T-helper 1 cell treated with Interleukin-12 subunit alpha and Interleukin-12 subunit beta and Interleukin-4 antibody, amounts not matched to agents 30 μg/mL and 1 μg/mL, for 36 hours (primary cell): ENCODE measurements around the gene ZBED1.

Experiments
- H3K27ac Mint-ChIP-seq: one replicate; pipeline ENCODE4 v1.8.0; 2021; ENCODE audit warnings: mild to moderate bottlenecking, mixed read lengths
- H3K27me3 Mint-ChIP-seq: one replicate; pipeline ENCODE4 v1.8.0; 2021; ENCODE audit warnings: low read depth, mixed read lengths
- H3K36me3 Mint-ChIP-seq: one replicate; pipeline ENCODE4 v1.8.0; 2021; ENCODE audit warnings: low read depth, mixed read lengths
- H3K4me1 Mint-ChIP-seq: one replicate; pipeline ENCODE4 v1.8.0; 2021; ENCODE audit warnings: low read depth, mixed read lengths
- H3K4me3 Mint-ChIP-seq: one replicate; pipeline ENCODE4 v1.8.0; 2021; ENCODE audit warnings: mild to moderate bottlenecking, moderate library complexity, mixed read lengths
- H3K9me3 Mint-ChIP-seq: one replicate; pipeline ENCODE4 v1.8.0; 2021; ENCODE audit warnings: mixed read lengths

The ZBED1 gene

DNA sequence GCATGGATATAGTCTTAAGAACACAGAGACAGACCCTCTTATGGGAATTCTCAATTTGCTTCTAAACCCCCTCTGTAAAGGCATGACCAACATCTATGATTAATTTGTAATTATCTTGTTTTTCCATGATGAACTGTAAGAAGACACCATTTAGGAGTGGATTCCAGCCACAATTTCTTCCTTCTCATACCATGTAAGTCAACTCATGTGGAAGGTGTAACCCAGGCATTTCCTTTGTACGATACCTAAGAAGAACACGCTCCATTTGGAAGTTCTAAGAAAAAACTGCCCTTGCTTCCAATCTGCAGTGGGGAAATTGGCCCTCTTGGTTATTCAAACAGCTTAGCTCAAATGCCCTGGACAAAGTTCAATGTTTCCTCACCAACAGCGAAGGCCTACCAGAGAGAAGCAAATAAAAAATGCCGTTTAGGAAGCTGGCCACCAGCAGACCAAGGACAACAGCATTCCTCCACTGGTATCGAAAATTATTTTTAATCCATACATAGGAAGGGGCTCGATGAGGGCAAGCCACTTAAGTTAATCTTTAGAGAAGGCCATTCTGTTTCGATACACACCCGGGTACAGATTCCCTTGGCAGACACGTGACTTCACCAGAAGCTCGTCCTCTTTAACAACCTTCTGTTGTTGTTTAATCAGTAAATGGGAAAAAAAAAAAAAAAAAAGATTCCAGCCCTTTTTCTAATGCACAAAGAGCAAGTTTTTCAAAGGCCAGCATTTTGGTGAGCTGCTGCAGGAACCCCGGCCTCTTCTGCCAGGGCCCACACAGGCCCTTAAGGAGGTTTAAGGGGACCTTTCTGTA lies 2.6 kb downstream of the ZBED1 start:
- Mint-ChIP-seq H3K36me3 (peaks cover 6% of the 10 kb centered on the region), H3K27ac (peak overlapping the region; percentile 80), H3K9me3 (no peaks in the 10 kb centered on the region), H3K4me3 (no peak overlapping the region), H3K4me1 (peaks cover 27% of the 10 kb centered on the region), H3K27me3 (no peaks in the 10 kb centered on the region)

GRCh38 chrX:2495595-2495994 lies 5.2 kb downstream of the ZBED1 start:
- H3K9me3 Mint-ChIP-seq = no peaks in the 10 kb centered on the region
- H3K27ac Mint-ChIP-seq = no peak overlapping the region
- peaks cover 27% of the 10 kb centered on the region for H3K4me1 Mint-ChIP-seq
- H3K36me3 Mint-ChIP-seq = peaks cover 7% of the 10 kb centered on the region
- H3K4me3 Mint-ChIP-seq = no peak overlapping the region
- H3K27me3 Mint-ChIP-seq = no peaks in the 10 kb centered on the region

DNA sequence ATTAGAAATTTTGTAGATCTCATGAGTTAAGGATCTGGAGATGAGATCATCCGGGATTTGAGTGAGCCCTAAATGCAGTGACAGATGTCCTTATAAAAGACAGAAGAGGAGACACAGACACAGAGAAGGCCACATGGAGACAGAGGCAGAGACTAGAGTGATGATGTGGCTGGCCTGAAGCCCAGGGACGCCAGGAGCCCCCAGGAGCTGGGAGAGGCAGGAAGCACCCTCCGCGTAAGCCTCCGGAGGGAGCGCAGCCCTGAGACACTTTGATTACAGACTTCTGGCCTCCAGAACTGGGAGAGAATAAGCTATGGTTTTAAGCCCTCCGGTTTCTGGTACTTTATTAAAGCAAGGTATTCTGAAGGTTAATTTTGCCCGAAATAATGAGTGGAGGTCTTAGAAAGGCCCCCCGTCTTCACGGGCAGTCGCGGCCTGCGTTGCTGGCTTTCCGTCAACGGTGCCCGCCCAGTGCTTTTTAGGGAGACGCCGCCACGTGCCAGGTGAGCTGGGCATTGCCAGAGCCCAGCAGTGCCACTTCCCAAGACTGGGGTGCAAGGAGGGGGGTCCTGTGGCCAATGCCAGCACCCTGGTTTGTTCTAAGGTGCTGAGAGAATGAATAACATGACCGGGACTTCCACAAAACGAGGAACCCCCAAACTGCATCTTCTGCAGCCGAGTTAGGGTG lies 8.1 kb downstream of the ZBED1 start:
- Mint-ChIP-seq H3K36me3 (peaks cover 12% of the 10 kb centered on the region), H3K27ac (no peak overlapping the region), H3K27me3 (no peaks in the 10 kb centered on the region), H3K9me3 (no peaks in the 10 kb centered on the region), H3K4me3 (no peak overlapping the region), H3K4me1 (peaks cover 9% of the 10 kb centered on the region)

GRCh38 chrX:2490634-2491033 lies 10.1 kb downstream of the ZBED1 start:
- Mint-ChIP-seq H3K27ac (no peak overlapping the region), H3K4me1 (peaks cover 1% of the 10 kb centered on the region), H3K4me3 (no peak overlapping the region), H3K36me3 (peaks cover 18% of the 10 kb centered on the region), H3K27me3 (no peaks in the 10 kb centered on the region), H3K9me3 (no peaks in the 10 kb centered on the region)

DNA sequence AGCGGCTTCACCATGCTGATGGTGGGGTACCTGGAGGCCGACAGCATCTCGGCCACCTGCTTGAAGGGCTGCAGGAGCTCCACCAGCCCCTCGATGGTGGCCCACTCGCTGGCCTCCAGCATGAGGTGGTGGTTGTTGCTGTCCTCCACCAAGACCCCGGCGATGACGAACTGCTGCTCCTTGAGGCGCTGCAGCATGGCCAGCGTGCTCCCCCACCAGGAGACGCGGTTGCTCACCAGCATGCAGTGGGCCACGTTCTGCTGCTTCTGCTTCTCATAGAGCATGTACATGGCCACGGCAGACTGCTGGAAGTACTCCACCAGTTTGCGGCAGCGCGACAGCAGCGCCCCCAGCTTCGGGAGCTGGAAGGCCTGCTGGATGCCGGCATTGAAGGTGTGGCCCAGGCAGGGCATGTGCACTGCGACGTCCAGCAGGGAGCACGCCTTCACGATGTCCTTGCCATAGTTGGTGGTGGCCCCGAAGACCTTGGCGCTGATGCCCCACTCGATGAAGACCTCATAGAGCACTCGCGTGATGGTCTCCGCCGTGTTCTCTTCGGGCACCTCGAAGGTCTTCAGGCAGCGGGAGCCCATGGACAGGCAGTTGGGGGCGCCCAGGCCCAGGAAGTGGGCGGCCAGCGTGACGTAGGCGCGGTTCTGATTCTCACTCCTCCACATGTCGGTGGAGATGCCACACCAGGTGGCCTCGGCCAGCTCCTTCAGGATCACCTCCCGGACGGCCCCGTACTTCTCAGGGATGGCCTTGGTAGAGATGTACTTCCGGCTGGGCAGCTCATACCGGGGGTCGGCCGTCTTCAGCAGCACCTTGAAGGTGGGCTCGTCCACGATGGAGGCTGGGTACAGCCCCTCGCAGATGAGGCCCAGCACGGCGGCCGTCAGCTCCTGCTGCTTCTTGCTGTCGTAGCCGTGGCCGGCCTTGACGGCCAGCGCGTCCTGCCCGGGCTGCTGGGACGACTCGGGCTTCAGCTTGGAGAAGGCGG lies 11.0 kb downstream of the ZBED1 start:
- Mint-ChIP-seq H3K4me1 (no peaks in the 10 kb centered on the region), H3K36me3 (peaks cover 18% of the 10 kb centered on the region), H3K4me3 (no peak overlapping the region), H3K27me3 (no peaks in the 10 kb centered on the region), H3K27ac (no peak overlapping the region), H3K9me3 (no peaks in the 10 kb centered on the region)

GRCh38 chrX:2488621-2489285 lies 12.0 kb downstream of the ZBED1 start:
- peaks cover 18% of the 10 kb centered on the region for H3K36me3 Mint-ChIP-seq
- H3K4me3 Mint-ChIP-seq = no peak overlapping the region
- no peaks in the 10 kb centered on the region for H3K9me3 Mint-ChIP-seq
- H3K27me3 Mint-ChIP-seq = no peaks in the 10 kb centered on the region
- H3K4me1 Mint-ChIP-seq = no peaks in the 10 kb centered on the region
- no peak overlapping the region for H3K27ac Mint-ChIP-seq

DNA sequence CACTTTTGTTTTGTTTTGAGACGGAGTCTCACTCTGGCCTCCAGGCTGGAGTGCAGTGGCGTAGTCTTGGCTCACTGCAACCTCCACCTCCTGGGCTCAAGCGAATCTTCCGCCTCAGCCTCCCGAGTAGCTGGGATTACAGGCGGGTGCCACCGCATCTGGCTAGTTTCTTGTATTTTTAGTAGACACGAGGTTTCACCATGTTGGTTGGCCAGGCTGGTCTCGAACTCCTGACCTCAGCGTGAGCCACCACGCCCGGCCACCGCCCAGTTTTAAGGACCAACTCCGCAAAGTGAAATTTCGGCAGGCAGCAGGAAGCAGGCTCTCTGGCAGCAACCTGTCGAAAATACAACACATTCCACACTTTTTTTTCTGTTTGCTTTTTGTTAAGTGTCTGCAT lies 13.4 kb downstream of the ZBED1 start:
- H3K27me3 Mint-ChIP-seq = no peaks in the 10 kb centered on the region
- no peaks in the 10 kb centered on the region for H3K9me3 Mint-ChIP-seq
- H3K4me1 Mint-ChIP-seq = no peaks in the 10 kb centered on the region
- peaks cover 18% of the 10 kb centered on the region for H3K36me3 Mint-ChIP-seq
- no peak overlapping the region for H3K27ac Mint-ChIP-seq
- no peak overlapping the region for H3K4me3 Mint-ChIP-seq

GRCh38 chrX:2486476-2487133 lies 14.2 kb downstream of the ZBED1 start:
- Mint-ChIP-seq H3K27me3 (no peaks in the 10 kb centered on the region), H3K27ac (no peak overlapping the region), H3K36me3 (peaks cover 18% of the 10 kb centered on the region), H3K4me1 (no peaks in the 10 kb centered on the region), H3K9me3 (no peaks in the 10 kb centered on the region), H3K4me3 (no peak overlapping the region)

GRCh38 chrX:2485789-2486345 lies 14.9 kb downstream of the ZBED1 start:
- H3K9me3 Mint-ChIP-seq = no peaks in the 10 kb centered on the region
- H3K4me1 Mint-ChIP-seq = no peaks in the 10 kb centered on the region
- no peak overlapping the region for H3K27ac Mint-ChIP-seq
- H3K4me3 Mint-ChIP-seq = no peak overlapping the region
- no peaks in the 10 kb centered on the region for H3K27me3 Mint-ChIP-seq
- H3K36me3 Mint-ChIP-seq = peaks cover 20% of the 10 kb centered on the region

DNA sequence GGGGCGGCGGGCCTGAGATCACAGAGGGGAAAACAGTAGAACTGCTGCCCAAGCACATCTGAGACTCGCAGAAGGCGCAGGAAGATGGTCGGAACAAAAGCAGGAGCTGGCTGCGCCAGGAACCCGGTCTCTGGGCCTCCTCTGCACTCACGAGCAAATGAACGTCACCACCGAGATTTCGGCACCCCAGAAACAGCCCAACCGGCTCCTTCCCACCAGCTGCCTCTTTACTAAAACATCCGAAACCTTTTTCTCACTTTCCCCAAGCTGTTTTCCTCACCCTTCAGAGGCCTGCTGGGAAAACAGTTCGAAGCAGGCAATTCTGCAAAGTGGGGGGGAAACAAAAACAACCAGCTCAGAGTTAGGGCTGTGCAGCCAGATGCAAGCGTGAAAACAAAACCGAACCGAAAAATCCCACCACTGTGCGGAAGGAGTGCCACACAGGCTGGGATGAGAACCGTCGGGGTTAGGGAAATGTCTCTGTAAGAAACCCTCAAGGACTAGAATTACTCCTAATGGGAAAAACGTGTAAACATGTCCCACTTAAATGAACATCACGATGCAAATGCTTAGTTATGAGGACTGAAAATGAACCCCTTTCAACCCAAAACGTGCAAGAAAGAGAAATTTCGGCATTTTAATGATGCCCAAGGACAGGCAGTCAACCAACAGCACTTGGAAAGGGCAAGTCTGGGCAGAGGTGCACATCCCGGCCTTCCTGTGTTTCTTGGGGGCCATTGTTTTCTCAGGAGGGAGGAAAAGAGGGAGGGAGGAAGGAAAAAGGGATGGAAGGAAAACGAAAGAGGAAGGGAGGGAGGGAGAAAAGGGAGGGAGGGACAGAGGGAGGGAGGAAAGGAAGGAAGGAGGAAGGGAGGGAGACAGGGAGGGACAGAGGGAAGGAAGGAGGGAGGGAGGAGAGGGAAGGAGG lies 15.8 kb downstream of the ZBED1 start:
- Mint-ChIP-seq H3K4me1 (no peaks in the 10 kb centered on the region), H3K27ac (no peak overlapping the region), H3K4me3 (no peak overlapping the region), H3K9me3 (peaks cover 4% of the 10 kb centered on the region), H3K27me3 (no peaks in the 10 kb centered on the region), H3K36me3 (peaks cover 17% of the 10 kb centered on the region)

DNA sequence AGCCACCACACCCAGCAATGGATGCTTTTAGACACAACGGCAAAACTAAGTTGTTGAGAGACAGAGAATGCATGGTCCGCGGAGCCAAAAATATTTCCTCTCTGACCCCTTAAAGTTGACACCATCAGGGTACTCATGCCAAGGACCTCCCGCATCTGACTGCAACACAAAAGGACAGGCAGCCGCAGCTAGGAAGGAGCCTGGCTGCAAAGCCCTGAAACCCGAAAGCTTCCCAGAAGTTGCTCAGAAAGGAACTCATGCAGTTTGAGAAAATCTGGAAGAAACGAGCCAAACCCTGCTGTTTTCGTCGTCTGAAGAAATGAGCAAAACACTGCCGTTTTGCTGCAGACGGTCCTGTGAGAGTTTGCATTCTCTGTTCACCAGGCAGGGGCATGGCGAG lies 16.5 kb downstream of the ZBED1 start:
- peaks cover 8% of the 10 kb centered on the region for H3K9me3 Mint-ChIP-seq
- H3K36me3 Mint-ChIP-seq = peaks cover 21% of the 10 kb centered on the region
- no peak overlapping the region for H3K4me3 Mint-ChIP-seq
- no peaks in the 10 kb centered on the region for H3K4me1 Mint-ChIP-seq
- no peak overlapping the region for H3K27ac Mint-ChIP-seq
- no peaks in the 10 kb centered on the region for H3K27me3 Mint-ChIP-seq

GRCh38 chrX:2483398-2484060 lies 17.2 kb downstream of the ZBED1 start:
- Mint-ChIP-seq H3K27me3 (no peaks in the 10 kb centered on the region), H3K4me1 (no peaks in the 10 kb centered on the region), H3K36me3 (peaks cover 19% of the 10 kb centered on the region), H3K9me3 (peaks cover 8% of the 10 kb centered on the region), H3K27ac (no peak overlapping the region), H3K4me3 (no peak overlapping the region)
